Activated CD4-positive, CD25-positive, alpha-beta regulatory T cell treated with anti-CD3 and anti-CD28 coated beads, Interleukin-2, amount 50 U/mL, for 24 hours (primary cell): ENCODE results near the gene CLEC17A.

Source experiments
- ATAC-seq, 2 donors: fragments of 150-1000 bp; cut with Tn5 transposase; one replicate each; pipeline ENCODE4 v1.10.0; 2021; ENCODE audit warnings: mild to moderate bottlenecking in 1 of 2, moderate library complexity in 1 of 2

CLEC17A gene

DNA sequence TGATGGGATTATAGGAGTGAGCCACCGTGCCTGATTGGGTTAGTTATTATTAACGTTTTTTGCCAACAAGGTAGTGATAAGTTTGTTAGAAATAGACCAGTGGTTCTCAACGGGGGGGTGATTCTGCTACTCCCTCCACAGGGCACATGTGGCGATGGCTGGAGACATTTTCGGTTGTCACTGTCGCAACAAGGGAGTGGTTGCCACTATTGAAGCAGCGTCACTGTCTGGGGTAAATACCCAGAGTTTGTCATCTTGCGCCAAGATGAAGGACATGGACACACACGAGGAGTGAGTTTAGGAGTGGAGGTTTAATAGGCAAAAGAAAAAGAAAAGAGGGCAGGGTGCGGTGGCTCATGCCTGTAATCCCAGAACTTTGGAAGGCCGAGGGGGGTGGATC, 72.8 kb downstream of the CLEC17A start:
- no peak for ATAC-seq

DNA sequence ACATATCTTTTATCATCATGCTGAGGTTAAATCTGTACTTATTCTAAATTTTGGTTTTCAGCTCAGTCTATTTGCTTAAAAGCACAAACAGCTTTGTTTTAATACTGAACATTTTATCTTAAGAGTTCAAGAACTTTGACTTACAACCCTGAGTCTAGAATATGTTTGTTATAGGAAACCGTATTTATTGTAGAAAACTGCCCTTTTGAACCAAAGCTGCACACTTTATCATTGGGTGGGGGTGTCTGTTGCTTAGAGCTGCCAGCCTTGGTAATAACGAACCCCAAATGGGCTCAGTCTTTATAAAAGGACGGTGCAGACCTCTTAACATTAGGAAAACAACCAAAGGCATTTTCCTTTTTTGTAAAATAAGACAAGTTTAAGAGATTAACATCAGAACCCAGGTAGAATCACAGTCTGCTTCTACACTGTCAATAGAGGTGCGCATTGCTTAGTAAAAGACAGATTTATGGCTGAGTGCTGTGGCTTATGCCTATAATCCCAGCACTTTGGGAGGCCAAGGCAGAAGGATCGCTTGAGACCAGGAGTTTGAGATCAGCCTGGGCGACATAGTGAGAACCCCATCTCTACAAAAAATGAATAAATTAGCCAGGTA, 77.1 kb downstream of the CLEC17A start:
- ATAC-seq: no peak

DNA sequence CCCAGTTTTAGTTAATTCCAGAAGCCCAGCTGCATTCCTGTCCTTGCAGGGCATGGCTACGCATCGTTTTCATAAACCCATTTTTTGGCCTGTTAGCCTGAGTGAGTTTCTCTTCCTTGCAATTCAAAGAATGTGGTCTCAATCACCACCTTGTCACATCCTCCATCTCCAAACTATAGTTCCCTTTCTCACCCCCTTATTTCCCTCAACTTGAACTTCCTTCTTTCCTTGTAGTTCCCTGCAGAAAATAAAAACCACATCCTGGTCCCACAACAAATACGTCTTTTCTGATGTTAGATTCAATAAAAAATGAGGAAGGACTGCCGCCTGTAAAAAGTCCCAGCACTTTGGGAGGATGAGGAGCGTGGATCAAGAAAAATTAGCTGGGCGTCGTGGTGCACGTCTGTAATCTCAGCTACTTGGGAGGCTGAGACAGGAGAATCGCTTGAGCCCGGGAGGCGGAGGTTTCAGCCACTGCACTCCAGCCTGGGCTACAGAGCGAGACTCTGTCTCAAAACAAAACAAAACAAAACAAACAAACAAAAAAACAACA, 78.6 kb downstream of the CLEC17A start:
- ATAC-seq: no peak
